ENCODE data around the gene GOLGA7B.

DNA sequence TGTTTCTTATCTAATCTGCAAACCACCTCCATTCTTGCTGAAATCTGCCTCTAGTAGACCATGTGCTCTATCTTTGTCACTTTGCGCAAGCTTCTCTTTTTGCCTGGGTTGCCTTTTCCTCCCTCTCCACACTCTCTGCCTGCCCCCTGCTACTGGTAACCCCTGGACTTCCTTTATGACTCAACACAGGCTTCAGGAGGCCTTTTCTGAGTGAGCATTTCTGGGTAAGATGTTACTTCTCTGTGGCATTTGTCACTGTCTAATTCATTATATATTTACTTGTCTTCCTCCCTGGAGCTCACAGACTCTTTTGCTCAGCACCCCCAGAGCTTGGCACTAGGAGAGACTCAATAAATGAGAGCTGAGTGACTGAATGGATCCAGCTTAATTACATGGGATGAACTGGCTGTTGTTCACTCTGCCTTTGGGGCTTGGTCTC, 8.4 kb downstream of the GOLGA7B start:
- TF ChIP-seq, protein P1, sequence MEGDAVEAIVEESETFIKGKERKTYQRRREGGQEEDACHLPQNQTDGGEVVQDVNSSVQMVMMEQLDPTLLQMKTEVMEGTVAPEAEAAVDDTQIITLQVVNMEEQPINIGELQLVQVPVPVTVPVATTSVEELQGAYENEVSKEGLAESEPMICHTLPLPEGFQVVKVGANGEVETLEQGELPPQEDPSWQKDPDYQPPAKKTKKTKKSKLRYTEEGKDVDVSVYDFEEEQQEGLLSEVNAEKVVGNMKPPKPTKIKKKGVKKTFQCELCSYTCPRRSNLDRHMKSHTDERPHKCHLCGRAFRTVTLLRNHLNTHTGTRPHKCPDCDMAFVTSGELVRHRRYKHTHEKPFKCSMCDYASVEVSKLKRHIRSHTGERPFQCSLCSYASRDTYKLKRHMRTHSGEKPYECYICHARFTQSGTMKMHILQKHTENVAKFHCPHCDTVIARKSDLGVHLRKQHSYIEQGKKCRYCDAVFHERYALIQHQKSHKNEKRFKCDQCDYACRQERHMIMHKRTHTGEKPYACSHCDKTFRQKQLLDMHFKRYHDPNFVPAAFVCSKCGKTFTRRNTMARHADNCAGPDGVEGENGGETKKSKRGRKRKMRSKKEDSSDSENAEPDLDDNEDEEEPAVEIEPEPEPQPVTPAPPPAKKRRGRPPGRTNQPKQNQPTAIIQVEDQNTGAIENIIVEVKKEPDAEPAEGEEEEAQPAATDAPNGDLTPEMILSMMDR (IDR thresholded peaks at IDR 0.05; ENCODE audit: low read depth, low read length) = no peak
- TF ChIP-seq EZH2phosphoT487 (IDR thresholded peaks at IDR 0.05; ENCODE audit: low read depth) = no peak
